MCF 10A (cell line): ENCODE measurements around the gene TMEM266. TPM values are rescaled to one million over a fixed set of nuclear protein-coding genes. Genes with fewer than 3 reads are reported as not detected.
A peak's percentile ranks its signal among the peaks of the same experiment; 100 is the strongest.

ENCODE experiments used
- BruUV-seq: library from RNA; stranded (reverse); fragments of 400-500 nt; replicated peaks from 2 replicates; lab custom pipeline; 2021; lab: Mats Ljungman, UMichigan
- CTCF ChIA-PET: fragments of 300-600 bp; sonication (Branson Sonifier 250); formaldehyde crosslinking; extraction: SDS; loops from one replicate; lab custom pipeline; 2021; ENCODE audit warnings: antibody characterized with exemption, inconsistent platforms; lab: Yijun Ruan, JAX
- POLR2A ChIA-PET: fragments of 300-600, 350-650 bp; sonication (Branson Sonifier 250); formaldehyde crosslinking; extraction: SDS; loops from one replicate; lab custom pipeline; 2020; ENCODE audit warnings: antibody characterized with exemption, inconsistent platforms; lab: Yijun Ruan, JAX
- DNase-seq: peaks from one replicate; pipeline ENCODE4 v3.0.0-alpha.2; 2018; ENCODE audit not compliant: unreplicated experiment
- H3K27ac Mint-ChIP-seq: one replicate; pipeline ENCODE4 v1.8.0; 2022; ENCODE audit warnings: mild to moderate bottlenecking, low read depth, mixed read lengths; ENCODE audit not compliant: unreplicated experiment
- H3K27me3 Mint-ChIP-seq: one replicate; pipeline ENCODE4 v1.8.0; 2022; ENCODE audit warnings: mixed read lengths; ENCODE audit not compliant: insufficient read depth, unreplicated experiment
- H3K36me3 Mint-ChIP-seq: one replicate; pipeline ENCODE4 v1.8.0; 2022; ENCODE audit warnings: mild to moderate bottlenecking, moderate library complexity, mixed read lengths; ENCODE audit not compliant: insufficient read depth, unreplicated experiment
- H3K4me1 Mint-ChIP-seq: one replicate; pipeline ENCODE4 v1.8.0; 2022; ENCODE audit warnings: mixed read lengths; ENCODE audit not compliant: insufficient read depth, unreplicated experiment
- H3K4me3 Mint-ChIP-seq: one replicate; pipeline ENCODE4 v1.8.0; 2022; ENCODE audit warnings: mild to moderate bottlenecking, moderate library complexity, mixed read lengths; ENCODE audit not compliant: unreplicated experiment
- H3K9me3 Mint-ChIP-seq: one replicate; pipeline ENCODE4 v1.8.0; 2022; ENCODE audit warnings: mixed read lengths; ENCODE audit not compliant: unreplicated experiment
- CTCF ChIP-seq: fragments of 200-600 bp; IDR thresholded peaks from one replicate; pipeline ENCODE4 v1.8.0; 2022; ENCODE audit warnings: antibody characterized with exemption, mild to moderate bottlenecking; ENCODE audit not compliant: unreplicated experiment
- intact Hi-C: fragments of 100-400 bp; cut with micrococcal nuclease; formaldehyde crosslinking; loops from 2 replicates; pipeline ENCODE4 v1.14.1; 2022
- total RNA-seq: library from RNA; stranded (reverse); gene quantifications from 2 replicates; pipeline ENCODE4 v1.2.3, GENCODE V29; 2022

Gene TMEM266
- total RNA-seq, 1 experiment from 2014 or later: not detected

DNA sequence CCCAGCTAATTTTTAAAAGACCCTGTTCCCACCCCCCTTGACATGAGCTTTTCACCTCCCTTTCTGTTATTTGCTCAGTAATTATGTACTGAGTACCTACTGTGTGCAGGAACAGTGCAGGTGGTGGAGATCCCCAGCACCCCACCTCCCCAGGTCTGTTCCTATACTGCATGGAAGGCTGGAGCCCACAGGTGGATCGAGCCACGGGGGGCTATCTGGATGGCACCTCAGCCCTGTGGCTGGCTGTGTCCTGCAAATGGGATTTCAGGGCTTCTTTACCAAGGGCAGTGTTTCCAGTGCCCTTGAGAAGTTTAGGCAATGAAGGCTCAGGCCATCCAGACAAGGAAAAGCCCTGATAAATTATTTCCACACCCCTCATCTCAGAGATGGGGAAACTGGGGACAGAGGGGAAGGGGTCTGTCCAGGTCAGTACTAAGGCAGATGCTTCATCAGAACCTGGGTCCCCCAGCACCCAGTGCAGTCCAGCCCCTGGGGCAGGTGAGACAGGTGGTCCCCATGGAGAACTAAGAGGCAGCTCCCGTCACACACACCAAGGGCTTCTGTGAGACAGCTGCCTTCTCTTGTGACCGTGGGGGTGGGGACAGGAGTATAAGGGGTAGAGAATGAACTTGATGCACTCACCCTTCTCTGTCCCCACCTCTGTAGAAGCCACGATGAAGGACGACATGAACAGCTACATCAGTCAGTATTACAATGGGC, 141.9 kb downstream of the TMEM266 start:
- Mint-ChIP-seq H3K36me3 (peaks cover 26% of the 10 kb centered on the region), H3K27ac (peak overlapping the region; percentile 61), H3K27me3 (no peaks in the 10 kb centered on the region), H3K9me3 (no peaks in the 10 kb centered on the region), H3K4me3 (no peak overlapping the region), H3K4me1 (peaks cover 31% of the 10 kb centered on the region)
- TF ChIP-seq CTCF: no peak
- CTCF ChIA-PET: interaction anchor here (2.3 kb wide), 1 partner anchor 11 kb away, joined by 7 read pairs; no protein-coding TSS in a partner anchor
- no peak for DNase-seq
- no TSS peak for BruUV-seq
- intact Hi-C loops: no loop called here
- POLR2A ChIA-PET: no interaction called here

DNA sequence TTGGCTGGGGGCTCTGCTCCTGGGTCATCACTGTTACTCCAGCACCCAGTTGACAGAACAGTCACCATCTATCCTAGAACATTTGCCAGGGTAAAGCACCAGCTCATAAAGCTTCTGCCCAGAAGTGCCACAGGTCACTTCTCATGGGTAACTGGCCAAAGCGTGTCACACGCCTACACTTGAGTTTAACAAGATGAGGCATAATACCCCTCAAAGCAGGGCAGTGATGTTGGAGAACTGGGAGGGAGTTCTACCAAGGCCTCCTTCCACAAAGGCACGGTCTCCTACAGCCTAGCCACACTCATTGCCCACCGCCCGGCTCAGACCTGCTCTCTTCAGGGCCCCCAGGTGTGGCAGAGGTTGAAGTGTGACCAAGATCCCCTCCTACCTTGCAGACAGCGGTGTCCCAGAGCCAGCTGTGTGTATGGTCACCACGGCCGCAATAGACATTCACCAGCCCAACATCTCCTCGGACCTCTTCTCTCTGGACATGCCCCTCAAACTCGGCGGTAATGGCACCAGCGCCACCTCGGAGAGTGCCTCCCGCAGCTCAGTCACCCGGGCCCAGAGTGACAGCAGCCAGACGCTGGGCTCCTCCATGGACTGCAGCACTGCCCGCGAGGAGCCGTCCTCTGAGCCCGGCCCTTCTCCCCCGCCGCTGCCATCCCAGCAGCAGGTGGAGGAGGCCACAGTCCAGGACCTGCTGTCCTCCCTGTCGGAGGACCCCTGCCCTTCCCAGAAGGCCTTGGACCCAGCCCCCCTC, 143.7 kb downstream of the TMEM266 start:
- TF ChIP-seq CTCF: no peak
- no peak overlapping the region for H3K4me3 Mint-ChIP-seq
- ChIA-PET POLR2A (no interaction called here), CTCF (no interaction called here)
- H3K36me3 Mint-ChIP-seq: peaks cover 26% of the 10 kb centered on the region
- no peak for DNase-seq
- H3K27me3 Mint-ChIP-seq: no peaks in the 10 kb centered on the region
- no peaks in the 10 kb centered on the region for H3K9me3 Mint-ChIP-seq
- no TSS peak for BruUV-seq
- H3K4me1 Mint-ChIP-seq: peaks cover 16% of the 10 kb centered on the region
- intact Hi-C loops: no loop called here
- no peak overlapping the region for H3K27ac Mint-ChIP-seq

DNA sequence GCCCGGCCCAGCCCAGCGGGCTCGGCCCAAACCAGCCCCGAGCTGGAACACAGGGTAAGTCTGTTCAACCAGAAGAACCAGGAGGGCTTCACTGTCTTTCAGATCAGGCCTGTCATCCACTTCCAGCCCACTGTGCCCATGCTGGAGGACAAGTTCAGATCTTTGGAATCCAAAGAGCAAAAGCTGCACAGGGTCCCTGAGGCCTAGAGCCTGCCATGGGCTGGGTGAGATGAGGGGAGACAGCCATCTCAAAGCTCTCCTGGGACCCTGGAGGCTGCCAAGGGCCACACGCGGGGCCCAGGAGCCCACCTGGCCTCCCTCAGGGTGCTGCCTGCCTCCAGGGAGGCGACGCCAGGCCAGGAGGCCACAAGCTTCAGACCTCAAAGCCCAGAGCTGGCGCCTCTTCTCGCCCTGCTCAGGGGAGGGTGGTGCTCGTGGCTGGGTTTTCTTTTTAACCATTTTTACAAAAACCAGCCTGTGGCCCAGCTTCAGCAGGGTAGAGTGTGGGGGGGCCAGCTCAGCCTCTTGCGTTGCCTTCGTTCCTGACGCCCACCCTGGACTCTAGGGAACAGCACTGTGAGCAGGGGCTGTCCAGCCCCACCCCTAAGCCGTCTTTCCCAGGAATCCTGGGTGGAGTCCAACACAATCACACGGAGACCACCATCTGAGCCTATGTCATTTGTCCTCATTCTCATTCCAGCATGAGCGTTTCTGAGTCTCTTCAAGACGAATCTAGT, 144.5 kb downstream of the TMEM266 start:
- no TSS peak for BruUV-seq
- no peak overlapping the region for H3K27ac Mint-ChIP-seq
- CTCF ChIA-PET: interaction anchor here (0.8 kb wide), 1 partner anchor 14 kb away, joined by 3 read pairs; no protein-coding TSS in a partner anchor
- DNase-seq: no peak
- no peak overlapping the region for H3K4me3 Mint-ChIP-seq
- H3K4me1 Mint-ChIP-seq: peaks cover 8% of the 10 kb centered on the region
- H3K27me3 Mint-ChIP-seq: no peaks in the 10 kb centered on the region
- intact Hi-C loops: no loop called here
- peaks cover 26% of the 10 kb centered on the region for H3K36me3 Mint-ChIP-seq
- no peak for TF ChIP-seq CTCF
- H3K9me3 Mint-ChIP-seq: no peaks in the 10 kb centered on the region
- POLR2A ChIA-PET: no interaction called here
